AG04450 (cell line): ENCODE data around the gene ST3GAL6. TPM values are rescaled to one million over a fixed set of nuclear protein-coding genes. Genes with fewer than 3 reads are reported as not detected.

Source experiments
- CTCF ChIA-PET: fragments of 300-600, 350-600 bp; formaldehyde crosslinking; extraction: SDS; loops from one replicate; lab custom pipeline; 2022; ENCODE audit warnings: antibody characterized with exemption, inconsistent platforms; lab: Charles Lee
- POLR2A ChIA-PET: fragments of 350-600 bp; formaldehyde crosslinking; extraction: SDS; loops from one replicate; lab custom pipeline; 2021; ENCODE audit warnings: antibody characterized with exemption, inconsistent platforms; lab: Yijun Ruan, JAX
- DNase-seq: peaks from one replicate; pipeline ENCODE4 v3.0.0-alpha.2; 2011; ENCODE audit warnings: low read depth, low spot score
- H3K27ac ChIP-seq: one replicate; pipeline ENCODE4 v1.5.1; 2012; ENCODE audit warnings: low read depth, low read length, control low read depth
- H3K27me3 ChIP-seq: one replicate; pipeline ENCODE4 v1.6.0; 2012; ENCODE audit warnings: low read length; ENCODE audit not compliant: control insufficient read depth, insufficient read depth
- H3K4me3 ChIP-seq: 2 replicates; pipeline ENCODE4 v1.5.1; 2011; ENCODE audit warnings: mild to moderate bottlenecking, low read depth, low read length, control low read depth
- H3K9me3 ChIP-seq: 2 replicates; pipeline ENCODE4 v1.5.1; 2012; ENCODE audit warnings: low read length; ENCODE audit not compliant: control insufficient read depth, insufficient read depth
- polyA plus RNA-seq: library from polyadenylated mRNA; depleted of rRNA; stranded (reverse); fragments of >200 nt; gene quantifications from 2 replicates; pipeline ENCODE4 v1.2.3, GENCODE V29; 2011
- TF ChIP-seq, protein P1 (sequence below): IDR thresholded peaks from 2 replicates; pipeline ENCODE4 v1.5.1; 2011; ENCODE audit warnings: low read depth, low read length, control low read depth, inconsistent platforms

ST3GAL6 gene
- polyA plus RNA-seq, 1 experiment, result 1.9 TPM

GRCh38 chr3:98806521-98806920, 43.4 kb downstream of the ST3GAL6 start:
- TF ChIP-seq, protein P1, sequence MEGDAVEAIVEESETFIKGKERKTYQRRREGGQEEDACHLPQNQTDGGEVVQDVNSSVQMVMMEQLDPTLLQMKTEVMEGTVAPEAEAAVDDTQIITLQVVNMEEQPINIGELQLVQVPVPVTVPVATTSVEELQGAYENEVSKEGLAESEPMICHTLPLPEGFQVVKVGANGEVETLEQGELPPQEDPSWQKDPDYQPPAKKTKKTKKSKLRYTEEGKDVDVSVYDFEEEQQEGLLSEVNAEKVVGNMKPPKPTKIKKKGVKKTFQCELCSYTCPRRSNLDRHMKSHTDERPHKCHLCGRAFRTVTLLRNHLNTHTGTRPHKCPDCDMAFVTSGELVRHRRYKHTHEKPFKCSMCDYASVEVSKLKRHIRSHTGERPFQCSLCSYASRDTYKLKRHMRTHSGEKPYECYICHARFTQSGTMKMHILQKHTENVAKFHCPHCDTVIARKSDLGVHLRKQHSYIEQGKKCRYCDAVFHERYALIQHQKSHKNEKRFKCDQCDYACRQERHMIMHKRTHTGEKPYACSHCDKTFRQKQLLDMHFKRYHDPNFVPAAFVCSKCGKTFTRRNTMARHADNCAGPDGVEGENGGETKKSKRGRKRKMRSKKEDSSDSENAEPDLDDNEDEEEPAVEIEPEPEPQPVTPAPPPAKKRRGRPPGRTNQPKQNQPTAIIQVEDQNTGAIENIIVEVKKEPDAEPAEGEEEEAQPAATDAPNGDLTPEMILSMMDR, result no peak
- no peaks in the 10 kb centered on the region for H3K27me3 ChIP-seq
- ChIA-PET POLR2A (no interaction called here), CTCF (interaction anchor here (1.4 to 1.8 kb wide), 2 partner anchors 204 to 210 kb away, joined by 4 to 7 read pairs; no protein-coding TSS in a partner anchor)
- no peaks in the 10 kb centered on the region for H3K9me3 ChIP-seq
- H3K27ac ChIP-seq, result no peak overlapping the region
- no peak overlapping the region for H3K4me3 ChIP-seq
- no peak for DNase-seq

GRCh38 chr3:98807011-98807410, 43.9 kb downstream of the ST3GAL6 start:
- TF ChIP-seq, protein P1, result no peak
- POLR2A ChIA-PET, result no interaction called here
- no peaks in the 10 kb centered on the region for H3K27me3 ChIP-seq
- no peak overlapping the region for H3K27ac ChIP-seq
- no peak for DNase-seq
- H3K4me3 ChIP-seq, result no peak overlapping the region
- no peaks in the 10 kb centered on the region for H3K9me3 ChIP-seq
- CTCF ChIA-PET, result interaction anchor here (1.8 kb wide), 1 partner anchor 210 kb away, joined by 7 read pairs; no protein-coding TSS in a partner anchor

GRCh38 chr3:98807561-98807960, 44.4 kb downstream of the ST3GAL6 start:
- DNase-seq, result no peak
- TF ChIP-seq, protein P1, result no peak
- no peaks in the 10 kb centered on the region for H3K27me3 ChIP-seq
- no peaks in the 10 kb centered on the region for H3K9me3 ChIP-seq
- ChIA-PET POLR2A (no interaction called here), CTCF (interaction anchor here (0.6 to 1.0 kb wide), 2 partner anchors 9 to 212 kb away, joined by 3 to 4 read pairs; no protein-coding TSS in a partner anchor)
- H3K27ac ChIP-seq, result no peak overlapping the region
- H3K4me3 ChIP-seq, result no peak overlapping the region

GRCh38 chr3:98808071-98808470, 44.9 kb downstream of the ST3GAL6 start:
- Histone ChIP-seq H3K27ac (no peak overlapping the region), H3K4me3 (no peak overlapping the region), H3K9me3 (no peaks in the 10 kb centered on the region), H3K27me3 (no peaks in the 10 kb centered on the region)
- TF ChIP-seq, protein P1, result no peak
- ChIA-PET POLR2A (no interaction called here), CTCF (interaction anchor here (0.6 to 1.0 kb wide), 2 partner anchors 8 to 212 kb away, joined by 3 to 4 read pairs; no protein-coding TSS in a partner anchor)
- DNase-seq, result no peak

GRCh38 chr3:98809557-98809956, 46.4 kb downstream of the ST3GAL6 start:
- H3K9me3 ChIP-seq, result no peaks in the 10 kb centered on the region
- CTCF ChIA-PET, result no interaction called here
- H3K27me3 ChIP-seq, result no peaks in the 10 kb centered on the region
- TF ChIP-seq, protein P1, result no peak
- no peak for DNase-seq
- POLR2A ChIA-PET, result no interaction called here
- no peak overlapping the region for H3K27ac ChIP-seq
- no peak overlapping the region for H3K4me3 ChIP-seq
